Right lobe of liver (tissue), 6 donors: ENCODE measurements around the gene DPP6. TPM values are rescaled to one million over a fixed set of nuclear protein-coding genes. Genes with fewer than 3 reads are reported as not detected.
A peak's percentile ranks its signal among the peaks of the same experiment; 100 is the strongest.

ENCODE experiments used
- ATAC-seq, 4 donors: fragments of 200-7000 bp; cut with Tn5 transposase; one replicate each; pipeline ENCODE4 v1.9.1; 2020; ENCODE audit warnings: mild to moderate bottlenecking in 4 of 4, moderate library complexity in 4 of 4
- DNase-seq, 3 donors: peaks; one replicate each; pipeline ENCODE4 v3.0.0-alpha.2; 2020
- H3K27ac ChIP-seq, 3 donors: fragments of 200-600 bp; one replicate each; pipeline ENCODE4 v1.8.0; 2022
- H3K27me3 ChIP-seq, 2 donors: fragments of 200-600 bp; one replicate each; pipeline ENCODE4 v1.8.0; 2022
- H3K36me3 ChIP-seq, 4 donors: fragments of 200-600 bp; sonication (generic) in 1 of 4; one replicate each; pipeline versions ENCODE4 v1.5.1 to v1.8.0; 2017 to 2022; ENCODE audit warnings: control low read depth in 1 of 4
- H3K4me1 ChIP-seq, 4 donors: fragments of 200-600 bp; sonication (generic) in 1 of 4; one replicate each; pipeline versions ENCODE4 v1.5.1 to v1.8.0; 2017 to 2022; ENCODE audit warnings: control low read depth in 1 of 4
- H3K4me3 ChIP-seq, 3 donors: fragments of 200-600 bp; one replicate each; pipeline ENCODE4 v1.8.0; 2022
- H3K9me3 ChIP-seq, 4 donors: fragments of 200-600 bp; sonication (generic) in 1 of 4; one replicate each; pipeline versions ENCODE4 v1.5.1 to v1.8.0; 2017 to 2022; ENCODE audit warnings: control low read depth in 1 of 4
- CTCF ChIP-seq, 4 donors: fragments of 200-600 bp in 3 of 4; fragments of 450-650 bp in 1 of 4; IDR thresholded peaks; one replicate each; pipeline versions ENCODE4 v1.5.1 to v1.8.0; 2016 to 2022; ENCODE audit warnings: antibody characterized with exemption in 4 of 4, mild to moderate bottlenecking in 2 of 4
- POLR2A ChIP-seq: fragments of 450-650 bp; IDR thresholded peaks from one replicate; pipeline ENCODE4 v1.6.1; 2017; ENCODE audit warnings: antibody characterized with exemption, mild to moderate bottlenecking
- WGBS: methylation state at CpG from one replicate; pipeline ENCODE4 v1.1.6; 2018; ENCODE audit warnings: low coverage, low lambda C conversion rate; ENCODE audit not compliant: insufficient coverage; ENCODE audit errors: missing lambda C conversion rate; 5-methylcytosine and 5-hydroxymethylcytosine counted together
- intact Hi-C, 2 donors: fragments of 100-400 bp; cut with DNase I; formaldehyde crosslinking; loops; one replicate each; pipeline versions ENCODE4 v1.11.2 to v1.14.1; 2022
- total RNA-seq, 6 experiments: library from RNA; depleted of rRNA in 2 of 6; stranded (reverse); fragments of >200 nt in 2 of 6; fragmentation: NEBNext Ultra II Directional in 3 of 6; extraction: Animal tissue kit (Norgen Biotek cat#: 25700) in 3 of 6; gene quantifications; one replicate each; pipeline versions ENCODE4 v1.1.0 to v1.2.4, GENCODE V29; 2016 to 2023
- donor health status: DM: no; HTN: yes; CAD: no.
- donor health status: DM: no; HTN: no; CAD: no.
- donor health status: DM: no; HTN: no; CAD: no.
- donor health status: DM: no; HTN: yes; CAD: no.
- donor health status: DM: no; HTN: yes; CAD: no.

The DPP6 gene
- total RNA-seq, 6 experiments from 2014 or later: not detected

GRCh38 chr7:154559454-154559853 lies 507.3 kb downstream of the DPP6 start:
- 86% methylated on average over 3 of the region's 3 CpGs for WGBS
- intact Hi-C loops: no loop called here
- H3K9me3 ChIP-seq: no peaks in the 10 kb centered on the region
- TF ChIP-seq CTCF (IDR thresholded peaks at IDR 0.05) (no peak), POLR2A (no peak)
- H3K4me3 ChIP-seq: no peak overlapping the region
- no peaks in the 10 kb centered on the region for H3K27me3 ChIP-seq
- no peaks in the 10 kb centered on the region for H3K36me3 ChIP-seq
- ATAC-seq (no peak), DNase-seq (no peak)
- H3K4me1 ChIP-seq: no peaks in the 10 kb centered on the region
- H3K27ac ChIP-seq: no peak overlapping the region

GRCh38 chr7:154564676-154565075 lies 512.5 kb downstream of the DPP6 start:
- intact Hi-C loops: no loop called here
- WGBS: 28% methylated on average over 3 of the region's 3 CpGs
- Histone ChIP-seq H3K4me1 (no peaks in the 10 kb centered on the region), H3K9me3 (no peaks in the 10 kb centered on the region), H3K27me3 (no peaks in the 10 kb centered on the region), H3K4me3 (no peak overlapping the region), H3K36me3 (no peaks in the 10 kb centered on the region), H3K27ac (no peak overlapping the region)
- TF ChIP-seq POLR2A (no peak), CTCF (IDR thresholded peaks at IDR 0.05) (no peak)
- DNase-seq (no peak), ATAC-seq (no peak)

- H3K27me3 ChIP-seq: no peaks in the 10 kb centered on the region
- H3K27ac ChIP-seq: no peak overlapping the region
- no peaks in the 10 kb centered on the region for H3K4me1 ChIP-seq
- ATAC-seq: no peak
- H3K36me3 ChIP-seq: no peaks in the 10 kb centered on the region
- intact Hi-C loops: no loop called here
- TF ChIP-seq CTCF (IDR thresholded peaks at IDR 0.05): peak in 3 of 4 donors; percentile 12 to 18 (median 15)
- TF ChIP-seq POLR2A: no peak
- H3K9me3 ChIP-seq: no peaks in the 10 kb centered on the region
- 29% methylated on average over 1 of the region's 1 CpG for WGBS
- H3K4me3 ChIP-seq: no peak overlapping the region
- no peak for DNase-seq
These were observed 514.7 kb downstream of the DPP6 start for GRCh38 chr7:154566877-154567276.

GRCh38 chr7:154568346-154568745 lies 516.1 kb downstream of the DPP6 start:
- TF ChIP-seq POLR2A: no peak
- no peak for TF ChIP-seq CTCF (IDR thresholded peaks at IDR 0.05)
- DNase-seq (no peak), ATAC-seq (no peak)
- Histone ChIP-seq H3K9me3 (no peaks in the 10 kb centered on the region), H3K4me1 (no peaks in the 10 kb centered on the region), H3K36me3 (no peaks in the 10 kb centered on the region), H3K27ac (no peak overlapping the region), H3K4me3 (no peak overlapping the region), H3K27me3 (no peaks in the 10 kb centered on the region)
- WGBS: 38% methylated on average over 7 of the region's 10 CpGs
- intact Hi-C loops: no loop called here

- Histone ChIP-seq H3K9me3 (no peaks in the 10 kb centered on the region), H3K36me3 (no peaks in the 10 kb centered on the region), H3K27ac (no peak overlapping the region), H3K27me3 (no peaks in the 10 kb centered on the region), H3K4me3 (no peak overlapping the region), H3K4me1 (no peaks in the 10 kb centered on the region)
- ATAC-seq (no peak), DNase-seq (no peak)
- TF ChIP-seq CTCF (IDR thresholded peaks at IDR 0.05) (no peak), POLR2A (no peak)
- WGBS: 70% methylated on average over 2 of the region's 2 CpGs
- intact Hi-C loops: no loop called here
These were observed 517.7 kb downstream of the DPP6 start for GRCh38 chr7:154569916-154570315.
